Suppressor macrophage treated with lipopolysaccharide for 1 hour (primary cell): ENCODE results near the gene ST3GAL4.
A peak's percentile ranks its signal among the peaks of the same experiment; 100 is the strongest.

Experiments used
- DNase-seq, 3 donors: peaks; one replicate each; pipeline ENCODE4 v3.0.0-alpha.2; 2020 to 2022

ST3GAL4 gene

GRCh38 chr11:126456783-126457542 is 101.5 kb downstream of the ST3GAL4 start:
- peak in 1 of 3 donors; percentile 45 for DNase-seq

GRCh38 chr11:126457817-126458216 is 102.3 kb downstream of the ST3GAL4 start:
- DNase-seq = no peak

- DNase-seq = no peak
These were observed 104.3 kb downstream of the ST3GAL4 start for GRCh38 chr11:126459691-126460281.

GRCh38 chr11:126460417-126461095 is 105.1 kb downstream of the ST3GAL4 start:
- no peak for DNase-seq

- no peak for DNase-seq
These were observed 105.6 kb downstream of the ST3GAL4 start for GRCh38 chr11:126461096-126461440.

GRCh38 chr11:126461996-126462395 is 106.5 kb downstream of the ST3GAL4 start:
- no peak for DNase-seq

GRCh38 chr11:126462422-126462821 is 106.9 kb downstream of the ST3GAL4 start:
- no peak for DNase-seq
